SK-N-SH treated with all-trans-retinoic acid at 6 μM for 48 hours (cell line): ENCODE data around the gene RSPO4.

ENCODE experiments used
- ATAC-seq: fragments of 200-7000 bp; cut with Tn5 transposase; 3 replicates; pipeline ENCODE4 v1.9.1; 2020; ENCODE audit warnings: mild to moderate bottlenecking, moderate library complexity
- CREB5 ChIP-seq: fragments of 250-450 bp; sonication (Bioruptor Pico); IDR thresholded peaks from 2 replicates; pipeline ENCODE4 v1.5.1; 2020; ENCODE audit warnings: low read depth, mild to moderate bottlenecking, moderate library complexity
- GLIS3 ChIP-seq: fragments of 250-450 bp; sonication (Bioruptor Pico); IDR thresholded peaks from 2 replicates; pipeline ENCODE4 v1.5.0; 2020; ENCODE audit warnings: mild to moderate bottlenecking, moderate library complexity
- ISL1 ChIP-seq: fragments of 250-450 bp; sonication (Bioruptor Pico); IDR thresholded peaks from 2 replicates; pipeline ENCODE4 v2.1.2; 2022; ENCODE audit warnings: mild to moderate bottlenecking, moderate library complexity
- OSR1 ChIP-seq: fragments of 250-450 bp; sonication (Bioruptor Pico); IDR thresholded peaks from 2 replicates; pipeline ENCODE4 v1.8.0; 2022; ENCODE audit warnings: moderate library complexity, mild to moderate bottlenecking, inconsistent platforms
- POU6F1 ChIP-seq: fragments of 250-450 bp; sonication (Bioruptor Pico); IDR thresholded peaks from 2 replicates; pipeline ENCODE4 v1.8.0; 2021; ENCODE audit warnings: low read depth, mild to moderate bottlenecking, moderate library complexity, borderline replicate concordance
- PPARA ChIP-seq: fragments of 250-450 bp; sonication (Bioruptor Pico); IDR thresholded peaks from 2 replicates; pipeline ENCODE4 v1.5.0; 2020; ENCODE audit warnings: mild to moderate bottlenecking, borderline replicate concordance
- RARB ChIP-seq: fragments of 250-450 bp; sonication (Bioruptor Pico); IDR thresholded peaks from 2 replicates; pipeline ENCODE4 v1.8.0; 2021; ENCODE audit warnings: mild to moderate bottlenecking, moderate library complexity
- SNAI2 ChIP-seq: fragments of 250-450 bp; sonication (Bioruptor Pico); IDR thresholded peaks from 2 replicates; pipeline ENCODE4 v1.5.0; 2020; ENCODE audit warnings: mild to moderate bottlenecking, moderate library complexity
- TCF4 ChIP-seq: fragments of 250-450 bp; sonication (Bioruptor Pico); IDR thresholded peaks from 2 replicates; pipeline ENCODE4 v1.8.0; 2021; ENCODE audit warnings: mild to moderate bottlenecking, moderate library complexity, borderline replicate concordance
- TOX ChIP-seq: fragments of 250-450 bp; sonication (Bioruptor Pico); IDR thresholded peaks from 2 replicates; pipeline ENCODE4 v1.8.0; 2021; ENCODE audit warnings: mild to moderate bottlenecking, moderate library complexity, borderline replicate concordance
- TSHZ2 ChIP-seq: fragments of 250-450 bp; sonication (Bioruptor Pico); IDR thresholded peaks from 2 replicates; pipeline ENCODE4 v1.5.0; 2020; ENCODE audit warnings: mild to moderate bottlenecking, moderate library complexity
- ZC3H10 ChIP-seq: fragments of 250-450 bp; sonication (Bioruptor Pico); IDR thresholded peaks from 2 replicates; pipeline ENCODE4 v1.5.1; 2021; ENCODE audit warnings: mild to moderate bottlenecking, moderate library complexity
- ZFP3 ChIP-seq: fragments of 250-450 bp; sonication (Bioruptor Pico); IDR thresholded peaks from 2 replicates; pipeline ENCODE4 v1.5.0; 2020; ENCODE audit warnings: mild to moderate bottlenecking, moderate library complexity
- ZFP30 ChIP-seq: fragments of 450-650 bp; formaldehyde crosslinking; IDR thresholded peaks from 2 replicates; pipeline ENCODE4 v1.5.0; 2022; ENCODE audit warnings: mild to moderate bottlenecking, moderate library complexity
- ZNF565 ChIP-seq: fragments of 450-650 bp; formaldehyde crosslinking; conservative IDR thresholded peaks from 2 replicates; pipeline ENCODE4 v1.5.0; 2020; ENCODE audit warnings: low read depth, mild to moderate bottlenecking, moderate library complexity
- ZNF70 ChIP-seq: fragments of 450-650 bp; formaldehyde crosslinking; IDR thresholded peaks from 2 replicates; pipeline ENCODE4 v1.5.0; 2020; ENCODE audit warnings: mild to moderate bottlenecking, moderate library complexity
- ZNF8 ChIP-seq: fragments of 450-650 bp; formaldehyde crosslinking; IDR thresholded peaks from 2 replicates; pipeline ENCODE4 v1.5.0; 2020; ENCODE audit warnings: mild to moderate bottlenecking, moderate library complexity
- TF ChIP-seq, protein P1 (sequence below): fragments of 250-450 bp; sonication (Bioruptor Pico); IDR thresholded peaks from 2 replicates; pipeline ENCODE4 v1.5.1; 2021; ENCODE audit warnings: mild to moderate bottlenecking, moderate library complexity

RSPO4 gene

DNA sequence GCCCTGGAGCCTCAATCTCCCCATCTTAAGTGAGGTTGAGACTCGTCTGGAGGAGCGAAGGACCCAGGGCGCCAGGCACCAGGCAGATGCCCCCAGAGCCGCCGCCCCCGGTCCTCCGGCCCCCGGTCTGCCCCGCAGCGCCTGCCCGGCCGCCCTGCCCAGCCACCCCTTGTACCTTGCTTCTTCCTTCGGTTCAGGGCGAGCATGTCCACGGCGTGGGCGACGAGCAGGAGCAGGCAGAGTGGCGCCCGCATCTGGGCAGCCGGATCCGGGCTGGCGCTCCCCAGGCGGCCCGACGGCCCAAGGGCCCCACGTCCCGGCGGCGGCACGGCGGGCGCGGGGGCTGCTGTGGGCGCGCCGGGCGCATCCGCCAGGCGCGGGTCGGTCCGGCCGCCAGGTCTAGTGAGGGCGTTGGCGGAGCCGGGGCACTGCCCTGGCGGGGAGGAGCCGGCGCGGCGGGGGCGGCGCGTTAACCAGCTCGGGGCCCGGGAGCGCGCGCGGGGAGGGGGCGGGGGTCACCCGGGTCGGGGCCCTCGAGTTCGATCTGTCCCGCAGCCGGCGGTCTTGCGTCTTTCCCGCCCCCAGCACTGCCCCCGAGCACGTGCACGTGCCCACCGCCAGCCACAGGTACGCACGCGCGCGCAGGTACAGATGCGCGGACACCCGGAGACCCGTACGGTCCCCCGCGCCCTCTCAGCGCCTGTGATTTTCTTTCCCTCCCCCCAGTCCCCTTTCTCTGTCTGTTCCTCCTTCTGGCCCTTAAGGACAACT, at the start of gene RSPO4:
RSPO4 (minus strand) TSS at position 401 of the 771 bp plus-strand sequence; CDS start at position 254, 147 bp downstream.
- TF ChIP-seq ZC3H10 (CRISPR knock-in tag) (no peak), OSR1 (CRISPR knock-in tag) (no peak), TOX (CRISPR knock-in tag) (no peak), TSHZ2 (no peak), ISL1 (CRISPR knock-in tag) (no peak), POU6F1 (CRISPR knock-in tag) (no peak), PPARA (CRISPR knock-in tag) (no peak), ZNF565 (CRISPR knock-in tag) (no peak), TCF4 (CRISPR knock-in tag) (no peak), ZNF70 (no peak), GLIS3 (CRISPR knock-in tag) (no peak), ZNF8 (CRISPR knock-in tag) (no peak), ZFP3 (CRISPR knock-in tag) (no peak), RARB (no peak)
- TF ChIP-seq, protein P1, sequence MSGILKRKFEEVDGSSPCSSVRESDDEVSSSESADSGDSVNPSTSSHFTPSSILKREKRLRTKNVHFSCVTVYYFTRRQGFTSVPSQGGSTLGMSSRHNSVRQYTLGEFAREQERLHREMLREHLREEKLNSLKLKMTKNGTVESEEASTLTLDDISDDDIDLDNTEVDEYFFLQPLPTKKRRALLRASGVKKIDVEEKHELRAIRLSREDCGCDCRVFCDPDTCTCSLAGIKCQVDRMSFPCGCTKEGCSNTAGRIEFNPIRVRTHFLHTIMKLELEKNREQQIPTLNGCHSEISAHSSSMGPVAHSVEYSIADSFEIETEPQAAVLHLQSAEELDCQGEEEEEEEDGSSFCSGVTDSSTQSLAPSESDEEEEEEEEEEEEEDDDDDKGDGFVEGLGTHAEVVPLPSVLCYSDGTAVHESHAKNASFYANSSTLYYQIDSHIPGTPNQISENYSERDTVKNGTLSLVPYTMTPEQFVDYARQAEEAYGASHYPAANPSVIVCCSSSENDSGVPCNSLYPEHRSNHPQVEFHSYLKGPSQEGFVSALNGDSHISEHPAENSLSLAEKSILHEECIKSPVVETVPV (CRISPR knock-in tag) = no peak
- ATAC-seq = no peak

DNA sequence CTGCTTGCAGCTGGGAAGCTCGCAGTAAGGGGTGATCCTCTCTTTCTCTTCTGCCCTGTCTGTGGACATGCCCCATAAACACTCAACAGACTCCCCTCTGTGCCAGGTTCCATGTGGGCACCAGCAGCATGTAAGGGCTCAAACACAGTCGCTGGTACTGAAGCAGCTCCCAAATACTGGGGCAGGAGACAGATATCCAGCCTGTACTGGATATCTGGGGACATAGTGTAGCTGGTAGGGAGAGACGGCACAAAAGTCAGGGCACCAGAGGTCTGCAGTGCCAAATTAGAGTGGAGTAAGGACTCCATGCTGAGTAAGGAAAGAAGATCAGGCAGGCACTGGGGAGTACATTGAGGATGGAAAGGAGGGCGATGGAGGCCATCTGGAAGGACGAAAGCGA, 48.3 kb upstream of the RSPO4 start:
- no peak for ATAC-seq

More for the DNA sequence above, 48.3 kb upstream of the RSPO4 start:
- TF ChIP-seq SNAI2 (CRISPR knock-in tag) = no peak
- TF ChIP-seq TSHZ2 = no peak
- TF ChIP-seq GLIS3 (CRISPR knock-in tag) = no peak
- no peak for TF ChIP-seq RARB
- TF ChIP-seq POU6F1 (CRISPR knock-in tag) = no peak
- TF ChIP-seq ZFP30 (CRISPR knock-in tag) = no peak
- no peak for TF ChIP-seq ZNF565 (CRISPR knock-in tag)
- no peak for TF ChIP-seq OSR1 (CRISPR knock-in tag)
- no peak for TF ChIP-seq ZFP3 (CRISPR knock-in tag)
- TF ChIP-seq TCF4 (CRISPR knock-in tag) = no peak
- TF ChIP-seq TOX (CRISPR knock-in tag) = no peak
- TF ChIP-seq ZNF70 = no peak
- TF ChIP-seq ISL1 (CRISPR knock-in tag) = no peak
- TF ChIP-seq ZNF8 (CRISPR knock-in tag) = no peak
- no peak for TF ChIP-seq CREB5 (CRISPR knock-in tag)
- no peak for TF ChIP-seq ZC3H10 (CRISPR knock-in tag)
